ENCODE results near the gene ESRRB.

ESRRB gene

DNA sequence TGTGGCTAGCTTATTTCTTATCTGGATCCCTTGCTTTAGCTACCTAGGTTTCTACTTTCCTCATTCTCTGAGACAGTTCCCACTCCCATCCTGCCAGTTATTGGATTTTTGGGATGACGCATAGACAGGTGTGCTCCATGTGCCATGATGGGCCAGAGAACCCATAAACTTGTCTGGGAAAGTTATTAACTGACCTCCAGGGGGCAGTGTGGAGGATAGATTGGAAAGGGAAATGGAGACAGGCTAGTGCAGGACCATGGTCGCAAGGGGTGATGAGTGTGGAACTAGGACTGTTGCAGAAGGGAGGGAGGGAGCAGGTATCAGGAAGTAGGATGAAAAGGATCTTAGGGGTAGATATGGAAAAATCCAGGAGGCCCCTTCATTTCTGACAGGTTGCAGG, 80.3 kb downstream of the ESRRB start:
- DNase-seq = no peak

DNA sequence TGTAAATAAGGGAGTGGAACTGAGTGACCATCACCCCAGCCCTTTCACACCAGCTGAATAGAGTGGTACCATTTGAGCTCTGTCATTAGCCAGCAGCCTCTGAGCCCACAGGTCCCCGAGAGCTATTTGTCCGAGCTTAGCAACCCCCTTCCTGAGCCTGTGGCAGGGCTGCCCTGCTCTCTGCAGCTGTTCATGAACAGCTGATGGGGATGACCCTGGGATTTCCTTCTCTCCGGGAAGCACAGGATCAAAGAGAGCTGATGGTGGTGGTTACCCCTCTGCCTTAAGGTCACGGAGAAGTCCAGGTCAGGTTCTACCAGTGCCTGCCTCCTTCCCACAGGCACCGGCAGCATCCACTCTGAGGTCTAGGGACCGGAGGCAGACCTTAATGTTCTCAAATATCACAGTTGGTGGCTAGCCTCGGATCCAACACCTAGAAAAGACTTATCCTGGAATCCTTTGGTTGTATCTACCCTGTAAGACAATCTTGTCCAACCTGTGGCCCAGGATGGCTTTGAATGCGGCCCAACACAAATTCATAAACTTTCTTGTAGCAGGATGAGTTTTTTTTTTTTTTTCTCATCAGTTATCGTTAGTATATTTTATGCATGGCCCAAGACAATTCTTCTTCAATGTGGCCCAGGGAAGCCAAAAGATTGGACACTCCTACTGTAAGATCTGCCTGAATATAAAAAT, 81.1 kb downstream of the ESRRB start:
- DNase-seq = no peak

DNA sequence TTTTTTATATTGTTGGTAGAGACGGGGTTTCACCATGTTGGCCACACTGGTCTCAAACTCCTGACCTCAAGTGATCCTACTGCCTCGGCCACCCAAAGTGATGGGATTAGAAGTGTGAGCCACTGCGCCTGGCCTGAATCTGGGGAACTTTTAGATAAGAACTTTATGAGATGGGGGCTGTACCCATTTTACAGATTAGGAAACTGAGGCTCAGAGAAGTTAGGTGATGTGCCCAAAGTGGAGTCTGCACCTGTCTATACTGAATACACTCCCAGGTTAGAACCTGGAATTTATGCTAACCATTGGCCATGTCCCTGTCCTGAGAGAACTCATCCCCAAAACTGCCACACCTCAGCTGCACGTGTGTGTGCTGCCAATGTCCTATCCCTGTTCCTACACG, 81.9 kb downstream of the ESRRB start:
- DNase-seq = no peak

DNA sequence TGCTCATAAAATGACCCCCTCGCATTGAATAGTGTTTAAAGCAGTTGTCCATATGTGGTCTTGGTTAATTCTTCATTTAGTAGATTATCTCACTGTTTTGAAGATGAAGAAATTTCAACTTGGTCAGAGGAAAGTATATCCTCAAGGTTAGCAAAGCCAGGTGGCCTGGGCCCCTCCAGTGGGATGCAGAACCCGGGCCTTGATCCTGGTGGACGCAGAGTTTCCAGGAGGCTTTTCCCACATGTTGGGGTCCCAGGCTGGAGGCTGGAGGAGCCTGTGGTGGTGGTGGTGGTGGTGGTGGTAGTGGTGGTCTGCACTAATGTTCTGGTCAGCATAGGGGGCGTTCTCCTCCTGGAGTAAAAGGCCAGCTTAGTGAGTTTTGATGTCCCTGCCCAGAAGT, 85.9 kb downstream of the ESRRB start:
- no peak for DNase-seq

DNA sequence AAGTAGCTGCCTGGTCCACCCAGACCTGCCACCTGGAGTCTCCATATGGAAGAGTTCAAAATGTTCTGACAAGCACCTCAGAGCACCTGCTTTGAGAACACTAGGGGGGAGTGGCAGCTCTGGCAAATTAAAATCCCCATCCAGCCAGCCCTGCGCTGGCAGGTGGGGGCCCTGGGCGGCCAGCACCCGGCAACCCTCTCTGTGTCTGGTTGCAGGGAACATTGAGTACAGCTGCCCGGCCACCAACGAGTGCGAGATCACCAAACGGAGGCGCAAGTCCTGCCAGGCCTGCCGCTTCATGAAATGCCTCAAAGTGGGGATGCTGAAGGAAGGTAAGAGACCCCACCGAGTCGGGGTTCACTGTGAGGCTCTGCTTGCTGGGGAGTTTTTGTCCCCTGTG, 86.4 kb downstream of the ESRRB start:
- DNase-seq = no peak

GRCh38 chr14:76463105-76463504, 87.2 kb downstream of the ESRRB start:
- DNase-seq = no peak

GRCh38 chr14:76464856-76465255, 88.9 kb downstream of the ESRRB start:
- no peak for DNase-seq

- no peak for DNase-seq
These were observed 89.7 kb downstream of the ESRRB start for GRCh38 chr14:76465664-76466063.

- no peak for DNase-seq
These were observed 91.8 kb downstream of the ESRRB start for GRCh38 chr14:76467711-76468155.

DNA sequence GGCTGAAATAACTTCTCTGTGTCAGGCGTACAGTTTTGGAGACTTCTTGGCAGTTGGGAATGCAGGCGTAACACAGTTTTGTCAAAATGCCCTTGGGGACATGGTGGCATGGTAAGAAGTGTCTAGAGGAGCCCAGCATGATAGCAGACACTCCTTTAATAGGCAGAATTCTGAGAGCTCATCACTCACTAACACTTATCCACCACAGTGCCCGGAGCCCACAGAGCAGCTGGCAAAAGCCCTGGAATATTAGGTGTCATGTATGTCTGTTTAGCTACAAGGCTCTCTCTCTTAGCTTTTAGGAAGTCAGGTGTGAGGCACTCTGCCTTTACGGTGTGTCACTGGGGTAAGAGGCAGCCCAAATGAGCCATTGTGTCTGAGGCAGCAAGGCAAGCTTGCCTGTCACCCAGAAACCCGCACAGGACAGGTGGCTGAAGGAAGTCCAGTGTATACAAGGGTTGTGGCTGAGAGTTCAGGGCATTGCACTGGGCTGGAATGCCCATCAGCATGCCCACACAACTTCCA, 96.3 kb downstream of the ESRRB start:
- no peak for DNase-seq

GRCh38 chr14:76473481-76474263, 97.7 kb downstream of the ESRRB start:
- no peak for DNase-seq

- no peak for DNase-seq
These were observed 104.5 kb downstream of the ESRRB start for GRCh38 chr14:76480426-76480825.

GRCh38 chr14:76484355-76484754, 108.4 kb downstream of the ESRRB start:
- no peak for DNase-seq

DNA sequence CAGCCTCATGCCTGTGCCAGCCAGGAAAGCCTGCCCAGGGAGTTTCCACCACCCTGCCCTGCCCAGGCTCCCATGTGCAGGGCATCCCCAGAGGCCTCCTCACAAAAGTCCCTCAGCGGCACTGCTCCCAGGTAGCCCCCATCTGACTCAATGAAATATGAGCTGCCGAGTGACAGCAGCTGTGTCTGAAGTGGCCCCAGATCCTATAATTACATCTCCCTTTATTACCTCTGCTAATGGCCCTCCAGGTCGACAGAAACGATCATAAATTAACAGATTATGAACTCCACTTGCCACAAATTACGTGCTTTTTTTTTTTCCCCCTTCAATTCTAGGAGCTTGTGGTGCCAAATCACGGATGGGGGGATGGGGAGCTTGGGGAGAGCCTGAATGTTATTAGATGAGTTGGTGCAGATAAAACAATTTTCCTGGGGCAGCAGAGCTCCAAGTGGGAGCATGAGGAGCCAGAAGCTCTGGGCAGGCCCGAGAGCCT, 110.4 kb downstream of the ESRRB start:
- DNase-seq = no peak

- DNase-seq = no peak
These were observed 112.6 kb downstream of the ESRRB start for GRCh38 chr14:76488551-76488950.

- DNase-seq = no peak
These were observed 113.7 kb downstream of the ESRRB start for GRCh38 chr14:76489667-76490066.

GRCh38 chr14:76490111-76490510, 114.2 kb downstream of the ESRRB start:
- no peak for DNase-seq

- DNase-seq = no peak
These were observed 114.8 kb downstream of the ESRRB start for GRCh38 chr14:76490735-76491134.

GRCh38 chr14:76491172-76491930, 115.4 kb downstream of the ESRRB start:
- DNase-seq = no peak

- no peak for DNase-seq
These were observed 120.0 kb downstream of the ESRRB start for GRCh38 chr14:76495983-76496382.

DNA sequence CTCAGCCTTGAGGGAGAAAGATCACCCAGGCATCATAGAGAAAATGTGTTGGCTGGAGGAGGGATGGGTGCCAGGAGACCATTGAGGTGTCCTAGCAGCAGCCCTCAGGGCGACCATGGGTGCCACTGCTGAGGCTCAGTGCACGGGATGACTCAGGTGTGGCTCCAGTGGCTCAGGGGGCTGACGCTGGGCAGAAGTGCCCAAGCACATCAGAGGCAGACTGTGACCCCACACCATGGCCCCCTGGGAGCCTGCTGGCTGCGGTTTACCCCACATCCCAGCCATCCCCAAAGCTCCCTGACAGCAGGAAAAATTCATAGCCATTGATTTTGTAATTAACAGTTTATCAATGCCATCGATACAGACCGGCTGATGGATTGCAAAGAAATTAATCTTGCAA, 120.7 kb downstream of the ESRRB start:
- DNase-seq = no peak

- DNase-seq = no peak
These were observed 121.9 kb downstream of the ESRRB start for GRCh38 chr14:76497550-76498462.

Data from activated CD4-positive, CD25-positive, alpha-beta regulatory T cell (primary cell).